Kidney (tissue), 14 donors: ENCODE data around the gene KRTAP5-6. TPM values are rescaled to one million over a fixed set of nuclear protein-coding genes. Genes with fewer than 3 reads are reported as not detected.

Source experiments
- DNase-seq, 5 donors: peaks; one replicate each; pipeline ENCODE4 v3.0.0-alpha.2; 2013 to 2020
- FAIRE-seq: peaks from 2 replicates; lab custom pipeline; 2012; peaks lifted over from hg19 to GRCh38; lab: Jason Lieb, UNC
- H3K27ac ChIP-seq, 2 donors: one replicate each; pipeline ENCODE4 v1.7.0; 2013; ENCODE audit warnings: low read depth in 2 of 2, low read length in 2 of 2, inconsistent platforms in 1 of 2
- H3K27me3 ChIP-seq: one replicate; pipeline ENCODE4 v1.7.1; 2013; ENCODE audit warnings: low read length, inconsistent platforms; ENCODE audit not compliant: control insufficient read depth, insufficient read depth
- H3K36me3 ChIP-seq, 3 donors: one replicate each; pipeline versions ENCODE4 v1.7.0 to v1.7.1; 2013; ENCODE audit warnings: low read length in 3 of 3, control low read depth in 1 of 3, inconsistent platforms in 1 of 3; ENCODE audit not compliant: insufficient read depth in 3 of 3, control insufficient read depth in 2 of 3
- H3K4me1 ChIP-seq, 3 donors: one replicate each; pipeline versions ENCODE4 v1.7.0 to v1.7.1; 2013; ENCODE audit warnings: low read length in 3 of 3, inconsistent platforms in 1 of 3, low read depth in 1 of 3; ENCODE audit not compliant: control insufficient read depth in 2 of 3, insufficient read depth in 2 of 3
- H3K4me3 ChIP-seq, 3 donors: one replicate each; pipeline versions ENCODE4 v1.7.0 to v1.8.1; 2013; ENCODE audit warnings: low read length in 3 of 3, control low read depth in 1 of 3, inconsistent platforms in 1 of 3
- H3K9ac ChIP-seq, 3 donors: one replicate each; pipeline versions ENCODE4 v1.7.0 to v1.7.1; 2013; ENCODE audit warnings: low read length in 3 of 3, control low read depth in 1 of 3, inconsistent platforms in 1 of 3
- H3K9me3 ChIP-seq, 3 donors: one replicate each; pipeline versions ENCODE4 v1.7.0 to v1.7.1; 2013; ENCODE audit warnings: low read length in 3 of 3, control low read depth in 1 of 3, inconsistent platforms in 1 of 3; ENCODE audit not compliant: control insufficient read depth in 2 of 3, insufficient read depth in 1 of 3
- intact Hi-C: fragments of 100-400 bp; cut with DNase I; formaldehyde crosslinking; loops from one replicate; pipeline ENCODE4 v1.11.1; 2022
- polyA plus RNA-seq: library from polyadenylated mRNA; stranded (reverse); fragments of 350-450 nt; fragmentation: Illumina TruSeq; extraction: RNeasy Lipid Tissue Mini Kit (QIAGEN cat#74804); gene quantifications from one replicate; pipeline ENCODE4 v1.2.3, GENCODE V29; 2014; ENCODE audit warnings: low read depth, low replicate concordance; ENCODE audit not compliant: insufficient read depth
- total RNA-seq: library from RNA; stranded (reverse); fragmentation: NEBNext Ultra II Directional; extraction: Animal tissue kit (Norgen Biotek cat#: 25700); gene quantifications from one replicate; pipeline ENCODE4 v1.2.1, GENCODE V29; 2021
- TF ChIP-seq, protein P1 (sequence below): IDR thresholded peaks from 3 replicates; pipeline ENCODE4 v1.5.1; 2012; ENCODE audit warnings: mild to moderate bottlenecking, moderate library complexity, borderline replicate concordance; ENCODE audit not compliant: insufficient read depth; ENCODE audit errors: extremely low read depth
- donor health status: control.
- donor health status: control.
- donor health status: control.
- donor health status: control.
- donor health status: control.
- donor health status: DM: yes; HTN: yes; CAD: no.
- donor health status: Normal renal cell carcinoma (clear cell type).

The KRTAP5-6 gene
- total and polyA plus RNA-seq, 2 donors from 2014 or later = not detected

DNA sequence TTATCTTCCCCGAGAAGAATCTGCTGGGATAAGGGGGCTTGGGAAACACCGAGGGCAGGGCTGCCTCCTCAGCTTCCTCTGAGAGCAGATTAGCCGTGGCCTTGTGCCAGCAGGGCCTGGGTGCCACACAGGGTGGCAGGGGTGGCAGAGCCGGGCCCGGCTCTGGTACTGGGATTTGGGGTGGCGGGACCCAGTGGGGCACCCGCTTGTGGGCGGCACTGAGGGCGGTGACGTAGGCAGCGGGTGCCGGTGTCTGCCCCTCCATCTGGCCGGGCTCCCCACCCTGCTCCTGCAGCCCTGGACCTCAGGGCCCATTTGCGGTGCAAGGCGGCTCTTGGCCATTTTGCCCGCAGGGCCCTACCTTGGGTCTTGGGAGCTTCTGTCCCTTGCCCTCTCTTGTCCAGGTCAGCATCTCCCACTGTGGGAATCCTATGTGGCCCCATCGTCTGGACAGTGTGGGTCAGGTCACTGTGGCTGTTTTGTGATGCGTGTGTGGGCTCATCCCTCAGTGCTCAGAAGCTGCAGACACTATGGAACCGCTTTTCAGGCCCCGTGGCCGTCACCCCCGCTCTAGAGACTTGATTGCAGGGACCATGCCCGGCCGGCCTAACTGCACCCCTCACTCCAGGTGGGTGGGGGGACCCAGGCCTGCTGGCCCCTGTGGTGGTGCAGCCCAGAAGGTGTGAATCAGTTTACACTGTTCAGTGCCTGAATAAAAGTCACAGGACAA lies 29.7 kb upstream of the KRTAP5-6 start:
- TF ChIP-seq, protein P1, sequence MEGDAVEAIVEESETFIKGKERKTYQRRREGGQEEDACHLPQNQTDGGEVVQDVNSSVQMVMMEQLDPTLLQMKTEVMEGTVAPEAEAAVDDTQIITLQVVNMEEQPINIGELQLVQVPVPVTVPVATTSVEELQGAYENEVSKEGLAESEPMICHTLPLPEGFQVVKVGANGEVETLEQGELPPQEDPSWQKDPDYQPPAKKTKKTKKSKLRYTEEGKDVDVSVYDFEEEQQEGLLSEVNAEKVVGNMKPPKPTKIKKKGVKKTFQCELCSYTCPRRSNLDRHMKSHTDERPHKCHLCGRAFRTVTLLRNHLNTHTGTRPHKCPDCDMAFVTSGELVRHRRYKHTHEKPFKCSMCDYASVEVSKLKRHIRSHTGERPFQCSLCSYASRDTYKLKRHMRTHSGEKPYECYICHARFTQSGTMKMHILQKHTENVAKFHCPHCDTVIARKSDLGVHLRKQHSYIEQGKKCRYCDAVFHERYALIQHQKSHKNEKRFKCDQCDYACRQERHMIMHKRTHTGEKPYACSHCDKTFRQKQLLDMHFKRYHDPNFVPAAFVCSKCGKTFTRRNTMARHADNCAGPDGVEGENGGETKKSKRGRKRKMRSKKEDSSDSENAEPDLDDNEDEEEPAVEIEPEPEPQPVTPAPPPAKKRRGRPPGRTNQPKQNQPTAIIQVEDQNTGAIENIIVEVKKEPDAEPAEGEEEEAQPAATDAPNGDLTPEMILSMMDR = no peak
- no peaks in the 10 kb centered on the region for H3K27me3 ChIP-seq
- H3K4me1 ChIP-seq = peaks cover 0 to 3% (median 0%) of the 10 kb centered on the region in 3 donors
- H3K36me3 ChIP-seq = no peaks in the 10 kb centered on the region
- H3K27ac ChIP-seq = peak overlapping the region; percentile 26 to 60
- no peak overlapping the region for H3K4me3 ChIP-seq
- FAIRE-seq (no peak), DNase-seq (peak in 1 of 5 donors; percentile 52)
- H3K9me3 ChIP-seq = no peaks in the 10 kb centered on the region
- H3K9ac ChIP-seq = no peak overlapping the region
- intact Hi-C loops = no loop called here

DNA sequence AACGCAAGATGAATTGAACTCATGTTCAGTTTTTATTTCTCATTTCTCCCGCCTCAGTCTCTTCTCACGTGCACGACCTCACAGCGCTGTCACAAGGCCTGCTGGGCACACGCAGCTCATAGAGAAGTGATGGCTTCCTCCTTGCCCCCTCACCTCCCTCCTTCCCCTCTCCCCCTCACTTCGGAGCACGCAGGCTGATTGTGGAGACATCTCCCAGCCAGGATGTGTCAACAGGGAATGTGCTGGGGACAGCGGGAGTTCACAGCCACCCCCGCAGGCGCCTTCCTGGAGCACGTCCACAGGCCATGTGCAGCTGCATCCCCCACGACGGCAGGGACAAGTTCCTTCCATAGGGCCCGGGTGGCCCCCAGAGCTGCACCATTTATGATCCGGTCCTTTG lies 29.1 kb upstream of the KRTAP5-6 start:
- FAIRE-seq (no peak), DNase-seq (peak; percentile 85 to 94 (median 87))
- Histone ChIP-seq H3K4me1 (peaks cover 0 to 3% (median 0%) of the 10 kb centered on the region in 3 donors), H3K9ac (no peak overlapping the region), H3K9me3 (no peaks in the 10 kb centered on the region), H3K27ac (no peak overlapping the region), H3K4me3 (no peak overlapping the region), H3K27me3 (no peaks in the 10 kb centered on the region), H3K36me3 (no peaks in the 10 kb centered on the region)
- intact Hi-C loops = no loop called here
- TF ChIP-seq, protein P1 = no peak

DNA sequence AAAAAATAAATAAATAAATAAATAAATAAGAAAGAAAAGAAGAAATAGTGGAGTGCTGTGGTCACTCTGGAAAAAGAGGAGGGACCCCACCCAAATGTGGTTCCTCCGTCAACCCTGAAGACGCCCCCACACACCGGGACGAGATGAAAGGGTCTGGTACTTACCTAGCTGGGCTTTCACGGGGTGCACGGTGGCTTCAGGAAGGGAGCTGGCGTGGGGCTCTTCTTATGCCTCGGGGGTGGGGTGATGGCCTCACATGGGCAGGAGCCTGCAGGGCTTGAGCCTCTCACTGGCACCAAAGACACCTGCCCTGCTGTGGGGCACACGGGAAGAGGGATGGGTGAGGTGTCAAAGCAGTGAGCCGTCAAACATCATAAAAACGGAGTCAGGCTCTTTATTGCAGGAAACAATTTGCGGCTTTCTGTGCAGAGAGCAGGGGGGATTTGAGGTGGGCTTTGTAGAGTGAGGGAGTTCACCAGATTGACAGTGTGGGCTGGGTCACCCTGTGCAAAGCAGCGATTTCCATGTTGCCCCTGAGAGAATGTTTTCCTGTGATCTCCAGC lies 28.0 kb upstream of the KRTAP5-6 start:
- Histone ChIP-seq H3K36me3 (no peaks in the 10 kb centered on the region), H3K4me3 (no peak overlapping the region), H3K27ac (no peak overlapping the region), H3K9ac (no peak overlapping the region), H3K4me1 (peaks cover 0 to 3% (median 0%) of the 10 kb centered on the region in 3 donors), H3K27me3 (no peaks in the 10 kb centered on the region), H3K9me3 (no peaks in the 10 kb centered on the region)
- no peak for DNase-seq
- TF ChIP-seq, protein P1 = no peak
- intact Hi-C loops = no loop called here
- no peak for FAIRE-seq
